GM18499 (cell line): ENCODE results near the gene PHC2.

Experiments
- ATAC-seq: cut with Tn5 transposase; IDR thresholded peaks from one replicate; pipeline ENCODE4 v1.9.1; 2021; ENCODE audit warnings: moderate number of reproducible peaks; ENCODE audit not compliant: insufficient read depth, unreplicated experiment

PHC2 gene

GRCh38 chr1:33281554-33282303 is 149.2 kb downstream of the PHC2 start:
- ATAC-seq = no peak

- ATAC-seq = no peak
These were observed 150.7 kb downstream of the PHC2 start for GRCh38 chr1:33280091-33280661.

- no peak for ATAC-seq
These were observed 153.3 kb downstream of the PHC2 start for GRCh38 chr1:33277488-33278084.

GRCh38 chr1:33276573-33277298 is 154.2 kb downstream of the PHC2 start:
- ATAC-seq = no peak

GRCh38 chr1:33275706-33276572 is 155.0 kb downstream of the PHC2 start:
- no peak for ATAC-seq

- no peak for ATAC-seq
These were observed 155.7 kb downstream of the PHC2 start for GRCh38 chr1:33275195-33275594.

- ATAC-seq = no peak
These were observed 156.4 kb downstream of the PHC2 start for GRCh38 chr1:33274446-33274845.

- ATAC-seq = no peak
These were observed 156.9 kb downstream of the PHC2 start for GRCh38 chr1:33273961-33274371.
